Mesenchymal stem cell (in vitro differentiated cells and primary cell): ENCODE measurements around the gene NCOA5.
A peak's percentile ranks its signal among the peaks of the same experiment; 100 is the strongest.

ENCODE experiments used
- DNase-seq: peaks from one replicate; pipeline ENCODE4 v3.0.0-alpha.2; 2013
- H2AFZ ChIP-seq: one replicate; pipeline ENCODE4 v1.6.1; 2013; ENCODE audit warnings: low read depth, mild to moderate bottlenecking, control low read depth, inconsistent platforms, low read length, moderate library complexity
- H2AK5ac ChIP-seq: 2 replicates; pipeline ENCODE4 v1.6.1; 2013; ENCODE audit warnings: low read length, moderate library complexity, mild to moderate bottlenecking, inconsistent platforms; ENCODE audit not compliant: severe bottlenecking
- H2BK120ac ChIP-seq: one replicate; pipeline ENCODE4 v1.6.1; 2013; ENCODE audit warnings: low read depth, mild to moderate bottlenecking, inconsistent platforms, low read length, moderate library complexity
- H2BK12ac ChIP-seq, 2 experiments: one replicate each; pipeline ENCODE4 v1.6.1; 2013; ENCODE audit warnings: inconsistent platforms in 2 of 2, low read length in 2 of 2, mild to moderate bottlenecking in 2 of 2, moderate library complexity in 2 of 2, control low read depth in 1 of 2
- H2BK15ac ChIP-seq: one replicate; pipeline ENCODE4 v1.6.1; 2013; ENCODE audit warnings: mild to moderate bottlenecking, low read depth, inconsistent platforms; ENCODE audit not compliant: poor library complexity, severe bottlenecking
- H2BK5ac ChIP-seq: 2 replicates; pipeline ENCODE4 v1.6.1; 2013; ENCODE audit warnings: low read depth, mild to moderate bottlenecking, low read length, control low read depth, inconsistent platforms; ENCODE audit not compliant: poor library complexity, severe bottlenecking
- H3K14ac ChIP-seq, 2 experiments: one replicate each; pipeline ENCODE4 v1.6.1; 2013; ENCODE audit warnings: inconsistent platforms in 2 of 2, low read length in 2 of 2, control low read depth in 1 of 2, mild to moderate bottlenecking in 1 of 2, moderate library complexity in 1 of 2
- H3K18ac ChIP-seq, 2 experiments: one replicate each; pipeline ENCODE4 v1.6.1; 2013; ENCODE audit warnings: inconsistent platforms in 2 of 2, low read length in 2 of 2, control low read depth in 1 of 2, low read depth in 1 of 2, mild to moderate bottlenecking in 1 of 2
- H3K23ac ChIP-seq, 2 experiments: one replicate each; pipeline ENCODE4 v1.6.1; 2013; ENCODE audit warnings: inconsistent platforms in 2 of 2, low read length in 2 of 2, mild to moderate bottlenecking in 2 of 2, moderate library complexity in 2 of 2, control low read depth in 1 of 2
- H3K27ac ChIP-seq: 2 replicates; pipeline ENCODE4 v1.5.1; 2013; ENCODE audit warnings: mild to moderate bottlenecking, moderate library complexity, low read length, control low read depth, inconsistent platforms; ENCODE audit not compliant: poor library complexity, severe bottlenecking
- H3K27me3 ChIP-seq, 2 experiments: 2 replicates each; pipeline versions ENCODE4 v1.6.1 to v1.7.0; 2013; ENCODE audit warnings: low read length in 2 of 2, mild to moderate bottlenecking in 2 of 2, moderate library complexity in 2 of 2, control low read depth in 1 of 2, inconsistent platforms in 1 of 2; ENCODE audit not compliant: control insufficient read depth in 1 of 2, insufficient read depth in 1 of 2
- H3K36me3 ChIP-seq, 2 experiments: 2 replicates each; pipeline versions ENCODE4 v1.6.1 to v1.7.0; 2013; ENCODE audit warnings: low read length in 2 of 2, control low read depth in 1 of 2, inconsistent platforms in 1 of 2, low read depth in 1 of 2, mild to moderate bottlenecking in 1 of 2; ENCODE audit not compliant: insufficient read depth in 2 of 2, control insufficient read depth in 1 of 2
- H3K4ac ChIP-seq, 2 experiments: one replicate each; pipeline ENCODE4 v1.6.1; 2013; ENCODE audit warnings: inconsistent platforms in 2 of 2, low read length in 2 of 2, mild to moderate bottlenecking in 2 of 2, moderate library complexity in 2 of 2, control low read depth in 1 of 2, low read depth in 1 of 2
- H3K4me1 ChIP-seq: 2 replicates; pipeline ENCODE4 v1.6.1; 2013; ENCODE audit warnings: low read depth, low read length, control low read depth; ENCODE audit not compliant: control insufficient read depth, insufficient read depth
- H3K4me2 ChIP-seq: 2 replicates; pipeline ENCODE4 v1.6.1; 2013; ENCODE audit warnings: low read length, mild to moderate bottlenecking, inconsistent platforms; ENCODE audit not compliant: poor library complexity, severe bottlenecking
- H3K4me3 ChIP-seq, 2 experiments: 2 replicates each; pipeline versions ENCODE4 v1.5.1 to v1.7.0; 2013; ENCODE audit warnings: low read length in 2 of 2, mild to moderate bottlenecking in 2 of 2, control low read depth in 1 of 2, low read depth in 1 of 2; ENCODE audit not compliant: insufficient read depth in 1 of 2
- H3K79me1 ChIP-seq: replicated peaks from 2 replicates; pipeline ENCODE4 v1.6.1; 2013; ENCODE audit warnings: mild to moderate bottlenecking, control low read depth, low read length, inconsistent platforms; ENCODE audit not compliant: poor library complexity, severe bottlenecking
- H3K9ac ChIP-seq: 2 replicates; pipeline ENCODE4 v1.7.0; 2013; ENCODE audit warnings: mild to moderate bottlenecking, low read length, moderate library complexity
- H3K9me3 ChIP-seq: 2 replicates; pipeline ENCODE4 v1.7.0; 2013; ENCODE audit warnings: mild to moderate bottlenecking, low read length; ENCODE audit not compliant: control insufficient read depth
- H4K8ac ChIP-seq: one replicate; pipeline ENCODE4 v1.6.1; 2013; ENCODE audit warnings: inconsistent platforms, mild to moderate bottlenecking, low read length, moderate library complexity
- H4K91ac ChIP-seq: one replicate; pipeline ENCODE4 v1.6.1; 2013; ENCODE audit warnings: mild to moderate bottlenecking, low read length, inconsistent platforms
- WGBS: methylation state at CpG from one replicate; pipeline ENCODE4 v1.1.7; 2013; ENCODE audit warnings: mixed read lengths; 5-methylcytosine and 5-hydroxymethylcytosine counted together

Gene NCOA5

DNA sequence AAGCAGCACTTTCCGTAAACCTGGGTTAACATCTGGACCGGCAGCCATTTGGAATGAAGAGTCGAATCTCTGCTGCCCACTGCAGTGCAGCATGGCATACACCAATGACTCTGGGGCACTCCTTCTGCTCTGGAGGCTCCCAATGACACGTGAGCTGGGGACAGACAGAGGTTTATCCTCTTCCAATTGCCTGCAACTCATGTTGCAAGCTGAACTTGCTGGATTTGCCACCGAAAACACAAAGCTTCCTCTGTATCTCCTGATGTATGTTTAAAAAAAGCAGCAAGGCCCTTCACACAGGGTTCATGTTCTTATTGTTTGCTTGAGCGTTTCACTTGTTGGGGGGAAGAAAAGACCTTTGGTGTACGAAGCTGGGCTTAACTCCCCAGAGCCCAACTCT lies 10.8 kb downstream of the NCOA5 start:
- peaks cover 15 to 48% of the 10 kb centered on the region in 2 experiments for H3K36me3 ChIP-seq
- no peaks in the 10 kb centered on the region for H3K27me3 ChIP-seq
- no peak overlapping the region for H4K8ac ChIP-seq
- H3K4me2 ChIP-seq: no peak overlapping the region
- DNase-seq: no peak
- H2BK5ac ChIP-seq: no peak overlapping the region
- no peak overlapping the region for H2BK120ac ChIP-seq
- no peaks in the 10 kb centered on the region for H3K9me3 ChIP-seq
- no peak overlapping the region for H3K18ac ChIP-seq
- 90% methylated on average over 7 of the region's 7 CpGs for WGBS
- H3K23ac ChIP-seq: no peak overlapping the region
- H4K91ac ChIP-seq: no peak overlapping the region
- peaks cover 36% of the 10 kb centered on the region for H3K79me1 ChIP-seq
- H3K9ac ChIP-seq: no peak overlapping the region
- no peak overlapping the region for H2AK5ac ChIP-seq
- H2BK12ac ChIP-seq: no peak overlapping the region
- no peak overlapping the region for H3K4me3 ChIP-seq
- no peak overlapping the region for H3K4ac ChIP-seq
- H2AFZ ChIP-seq: no peak overlapping the region
- no peak overlapping the region for H3K14ac ChIP-seq
- no peaks in the 10 kb centered on the region for H3K4me1 ChIP-seq
- no peak overlapping the region for H3K27ac ChIP-seq
- H2BK15ac ChIP-seq: no peak overlapping the region

GRCh38 chr20:46077642-46078305 lies 12.0 kb downstream of the NCOA5 start:
- WGBS: 96% methylated on average over 8 of the region's 8 CpGs
- Histone ChIP-seq H2BK5ac (no peak overlapping the region), H3K14ac (no peak overlapping the region), H3K36me3 (peaks cover 15 to 57% of the 10 kb centered on the region in 2 experiments), H4K8ac (peak overlapping the region; percentile 54), H3K9me3 (no peaks in the 10 kb centered on the region), H3K4ac (no peak overlapping the region), H3K23ac (no peak overlapping the region), H2BK15ac (no peak overlapping the region), H2AFZ (no peak overlapping the region), H3K4me1 (no peaks in the 10 kb centered on the region), H2AK5ac (no peak overlapping the region), H3K9ac (no peak overlapping the region), H3K79me1 (peaks cover 45% of the 10 kb centered on the region), H3K27me3 (no peaks in the 10 kb centered on the region), H3K4me2 (no peak overlapping the region), H3K18ac (no peak overlapping the region), H2BK120ac (no peak overlapping the region), H3K27ac (no peak overlapping the region), H2BK12ac (no peak overlapping the region), H4K91ac (no peak overlapping the region), H3K4me3 (no peak overlapping the region)
- DNase-seq: no peak

DNA sequence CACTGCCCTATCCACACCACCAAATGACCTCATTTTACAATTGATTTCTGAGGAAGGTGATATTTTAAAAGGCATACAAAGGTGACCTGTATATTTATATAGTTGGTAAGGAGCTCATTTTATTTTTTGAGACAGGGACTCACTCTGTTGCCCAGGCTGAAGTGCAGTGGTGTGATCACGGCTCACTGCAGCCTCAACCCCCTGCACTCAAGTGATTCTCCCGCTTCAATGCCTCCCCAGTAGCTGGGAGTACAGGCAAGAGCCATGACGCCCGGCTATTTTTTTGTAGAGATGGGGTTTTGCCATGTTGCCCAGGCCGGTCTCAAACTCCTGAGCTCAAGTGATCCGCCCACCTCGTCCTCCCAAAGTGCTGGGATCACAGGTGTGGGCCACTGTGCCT lies 13.0 kb downstream of the NCOA5 start:
- H3K4ac ChIP-seq: no peak overlapping the region
- H3K23ac ChIP-seq: no peak overlapping the region
- H3K4me1 ChIP-seq: no peaks in the 10 kb centered on the region
- no peak overlapping the region for H2BK12ac ChIP-seq
- H2AFZ ChIP-seq: no peak overlapping the region
- 95% methylated on average over 7 of the region's 7 CpGs for WGBS
- H2BK5ac ChIP-seq: no peak overlapping the region
- no peaks in the 10 kb centered on the region for H3K9me3 ChIP-seq
- no peak overlapping the region for H3K14ac ChIP-seq
- peaks cover 54% of the 10 kb centered on the region for H3K79me1 ChIP-seq
- no peak overlapping the region for H4K91ac ChIP-seq
- H3K4me3 ChIP-seq: no peak overlapping the region
- no peaks in the 10 kb centered on the region for H3K27me3 ChIP-seq
- no peak overlapping the region for H3K18ac ChIP-seq
- H3K9ac ChIP-seq: no peak overlapping the region
- H3K27ac ChIP-seq: no peak overlapping the region
- H3K4me2 ChIP-seq: no peak overlapping the region
- no peak for DNase-seq
- peaks cover 15 to 57% of the 10 kb centered on the region in 2 experiments for H3K36me3 ChIP-seq
- no peak overlapping the region for H2AK5ac ChIP-seq
- H2BK120ac ChIP-seq: no peak overlapping the region
- no peak overlapping the region for H4K8ac ChIP-seq
- H2BK15ac ChIP-seq: no peak overlapping the region

GRCh38 chr20:46074006-46074405 lies 15.8 kb downstream of the NCOA5 start:
- H3K4me2 ChIP-seq: no peak overlapping the region

More at GRCh38 chr20:46074006-46074405, 15.8 kb downstream of the NCOA5 start:
- H2BK5ac ChIP-seq: no peak overlapping the region
- no peak overlapping the region for H3K14ac ChIP-seq
- H3K18ac ChIP-seq: no peak overlapping the region
- H3K27ac ChIP-seq: no peak overlapping the region
- WGBS: 100% methylated on average over 1 of the region's 3 CpGs
- no peaks in the 10 kb centered on the region for H3K9me3 ChIP-seq
- no peak overlapping the region for H2BK120ac ChIP-seq
- H3K27me3 ChIP-seq: no peaks in the 10 kb centered on the region
- H3K4ac ChIP-seq: no peak overlapping the region
- H2BK12ac ChIP-seq: no peak overlapping the region
- no peak overlapping the region for H4K91ac ChIP-seq
- H2BK15ac ChIP-seq: no peak overlapping the region
- H3K9ac ChIP-seq: no peak overlapping the region
- H3K4me3 ChIP-seq: no peak overlapping the region
- H2AFZ ChIP-seq: no peak overlapping the region
- H2AK5ac ChIP-seq: no peak overlapping the region
- no peak for DNase-seq
- peaks cover 2% of the 10 kb centered on the region for H3K4me1 ChIP-seq
- H4K8ac ChIP-seq: no peak overlapping the region
- H3K23ac ChIP-seq: no peak overlapping the region
- peaks cover 57% of the 10 kb centered on the region for H3K79me1 ChIP-seq
- H3K36me3 ChIP-seq: peaks cover 18 to 63% of the 10 kb centered on the region in 2 experiments
